Stimulated activated CD4-positive, alpha-beta T cell treated with anti-CD3 and anti-CD28 coated beads, Interleukin-2, amount 100 ng/mL, for 48 hours (primary cell): ENCODE measurements around the gene RAB30.

Experiments
- DNase-seq, 2 donors: peaks; one replicate each; pipeline ENCODE4 v3.0.0-alpha.2; 2020

The RAB30 gene

DNA sequence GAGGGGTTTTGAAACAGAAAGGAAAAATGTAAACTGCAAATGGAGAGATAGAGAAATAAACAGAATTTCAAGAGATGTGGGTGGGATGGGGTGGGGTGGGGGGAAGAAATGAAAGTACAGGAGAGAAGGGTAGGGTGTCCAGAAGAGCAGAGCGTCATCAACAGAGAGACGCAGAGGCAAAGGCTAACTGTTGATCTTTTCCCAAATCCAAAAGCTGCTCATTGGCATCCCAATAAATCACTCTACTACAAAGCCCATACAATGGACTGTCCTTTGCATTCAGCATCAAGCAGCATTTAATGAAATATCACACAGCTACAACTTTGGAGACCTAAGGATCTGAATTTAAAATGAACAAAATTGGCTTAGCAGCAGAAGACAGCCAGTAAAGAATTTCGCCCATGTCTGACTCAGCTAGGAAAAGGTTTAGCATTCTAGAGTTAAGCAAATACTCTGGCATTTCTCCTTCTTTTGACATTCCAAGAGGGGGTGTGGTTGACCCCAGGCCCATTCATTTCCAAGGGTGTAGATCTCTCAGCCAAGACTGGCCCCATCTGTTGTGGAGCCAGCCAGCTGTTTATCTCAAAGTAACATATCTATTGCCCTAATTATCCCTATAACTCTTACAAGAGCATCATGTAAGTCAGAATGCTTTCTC lies 1.5 kb downstream of the RAB30 start:
- DNase-seq = no peak

DNA sequence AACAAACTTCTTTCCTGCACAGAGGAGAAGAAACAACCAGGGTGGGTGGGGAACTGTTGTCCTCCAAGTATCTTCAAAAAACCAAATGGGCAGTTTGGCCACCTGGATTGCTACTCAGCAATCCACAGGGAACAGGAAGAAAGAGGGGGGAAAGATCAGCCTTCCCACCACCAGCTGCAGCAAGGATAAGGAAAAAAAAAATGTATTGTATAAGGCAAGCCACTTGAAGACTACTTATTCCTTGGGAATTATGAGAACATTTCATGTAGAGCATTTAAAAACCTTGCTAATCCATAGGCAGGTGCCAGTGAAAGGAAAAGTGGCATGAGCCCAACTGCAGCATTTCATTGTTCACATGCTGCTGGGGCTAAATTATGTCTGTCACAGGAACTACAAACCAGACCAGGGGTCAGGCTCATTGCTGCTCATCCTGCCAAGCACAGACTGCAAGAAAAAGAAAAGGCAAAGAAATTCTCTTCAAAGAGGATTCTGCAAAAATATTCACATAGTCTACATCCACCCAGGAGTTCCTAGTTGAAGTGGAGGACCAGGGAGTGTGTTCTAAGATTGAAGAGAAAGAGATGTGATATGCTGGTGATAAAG lies 2.2 kb downstream of the RAB30 start:
- DNase-seq = no peak

DNA sequence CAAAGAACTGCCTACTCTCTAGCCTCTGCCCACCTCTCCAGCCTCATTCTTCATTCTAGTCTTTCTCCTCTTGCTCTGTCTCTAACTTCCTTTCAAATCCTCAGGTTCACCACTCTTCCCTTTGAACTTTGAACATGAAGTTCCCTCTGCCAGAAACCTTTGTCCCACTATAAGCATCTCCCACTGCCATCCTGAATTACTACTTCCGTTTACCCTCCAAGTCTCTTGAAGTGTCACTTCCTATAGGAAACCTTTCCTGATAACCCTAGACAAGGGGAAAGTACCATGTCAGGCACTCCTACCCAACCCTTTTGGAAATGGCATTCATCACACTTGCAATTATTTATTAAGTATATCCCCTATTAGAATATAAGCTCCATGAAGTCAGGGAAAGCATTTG lies 3.1 kb downstream of the RAB30 start:
- no peak for DNase-seq

DNA sequence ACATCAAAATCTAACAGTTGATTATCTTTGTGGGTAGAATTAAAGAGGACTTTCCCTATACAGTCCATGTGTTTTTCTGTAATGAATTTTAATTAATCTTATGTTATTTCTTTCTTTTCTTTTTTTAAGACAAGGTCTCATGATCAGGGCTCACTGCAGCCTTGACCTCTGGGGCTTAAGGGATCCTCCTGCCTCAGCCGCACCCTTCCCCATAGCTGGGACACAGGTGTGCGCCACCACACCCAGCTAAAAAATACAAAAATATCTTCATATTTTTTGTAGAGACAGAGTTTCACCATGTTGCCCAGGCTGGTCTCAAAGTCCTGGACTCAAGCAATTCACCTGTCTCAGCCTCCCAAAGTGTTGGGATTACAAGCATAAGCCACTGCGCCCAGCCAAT lies 7.7 kb downstream of the RAB30 start:
- DNase-seq = no peak

DNA sequence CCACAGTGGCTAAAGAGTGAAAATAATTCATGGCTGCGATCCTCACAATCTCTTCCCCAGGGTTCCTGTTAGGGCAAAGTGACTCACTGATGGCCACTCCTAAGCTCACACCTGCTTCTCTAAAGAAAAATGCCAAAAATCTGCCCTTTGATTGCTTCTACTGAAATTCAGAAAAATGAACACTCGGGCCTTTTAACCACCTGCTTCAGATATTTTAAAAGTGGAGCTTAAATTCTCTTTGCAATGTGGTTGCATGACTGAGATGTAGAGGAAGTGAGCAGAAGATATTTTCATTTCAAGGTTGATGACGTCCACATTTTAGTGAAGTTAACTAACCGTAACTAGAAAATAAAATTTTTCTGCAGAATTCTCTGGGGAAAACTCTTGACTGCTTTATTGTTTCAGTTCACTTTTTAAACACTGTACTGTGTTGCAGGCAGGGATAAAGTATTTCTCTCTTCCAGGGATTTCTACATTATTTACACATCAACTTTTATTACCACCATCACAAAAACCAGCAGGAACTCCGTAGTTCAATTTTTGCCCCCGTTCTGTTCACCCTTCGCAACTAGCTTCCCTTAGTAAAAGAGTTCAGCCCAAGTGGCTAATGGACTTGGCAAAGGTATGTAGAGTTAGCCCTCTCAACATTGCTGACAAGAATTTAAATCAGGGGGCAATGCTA lies 8.5 kb downstream of the RAB30 start:
- DNase-seq = no peak

DNA sequence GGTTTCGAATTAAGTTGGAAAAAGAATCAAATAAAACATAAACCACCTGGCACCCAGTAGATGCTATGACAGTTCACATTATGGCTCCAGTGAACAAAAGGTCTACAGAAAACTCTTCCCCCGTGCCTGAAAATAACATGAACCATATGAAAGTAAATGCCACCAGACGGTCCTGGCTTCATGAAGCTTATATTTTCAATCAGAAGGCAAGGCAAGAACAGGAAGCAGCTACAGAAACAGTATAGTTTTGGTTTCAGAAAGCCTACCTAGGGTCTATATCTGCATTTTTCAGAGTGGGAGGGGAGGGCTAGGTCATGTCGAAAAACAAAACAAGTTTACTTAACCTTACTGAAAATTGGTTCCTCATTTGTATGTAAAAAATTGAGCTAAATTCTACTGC lies 9.8 kb downstream of the RAB30 start:
- DNase-seq = no peak

DNA sequence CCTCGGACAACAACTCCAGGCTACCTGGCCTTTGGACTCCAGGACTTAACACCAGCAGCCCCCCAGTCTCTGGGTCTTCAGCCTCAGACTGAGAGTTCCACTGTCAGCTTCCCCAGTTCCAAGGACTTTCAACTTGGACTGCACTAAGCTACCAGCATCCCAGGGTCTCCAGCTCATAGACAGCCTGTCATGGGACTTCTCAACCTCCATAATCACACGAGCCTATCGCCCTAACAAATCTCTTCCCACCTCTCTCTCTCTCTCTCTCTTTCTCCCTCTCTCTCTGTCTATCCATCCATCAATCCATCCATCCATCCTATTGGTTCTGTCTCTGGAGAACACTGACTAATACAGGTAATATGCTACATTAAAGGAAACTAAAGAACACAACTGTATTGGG lies 10.7 kb downstream of the RAB30 start:
- DNase-seq = no peak

DNA sequence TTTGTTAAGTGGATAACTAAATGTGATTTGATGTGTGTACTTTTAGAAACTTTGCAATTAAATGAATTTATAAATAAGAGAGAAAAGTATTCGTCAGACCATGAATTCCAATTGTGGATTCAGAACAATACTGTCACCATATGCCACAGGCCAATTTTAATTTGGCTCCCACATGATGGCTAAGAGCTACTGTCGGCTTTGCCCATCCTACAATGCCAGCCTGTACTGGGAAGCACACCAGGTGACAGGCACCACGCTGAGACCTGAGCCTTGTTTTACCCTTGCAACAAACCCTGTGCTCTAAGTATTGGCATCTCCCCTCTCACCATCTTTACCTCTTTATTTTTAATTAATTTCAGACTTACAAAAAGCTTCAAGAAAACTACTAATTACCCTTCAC lies 14.0 kb downstream of the RAB30 start:
- no peak for DNase-seq

DNA sequence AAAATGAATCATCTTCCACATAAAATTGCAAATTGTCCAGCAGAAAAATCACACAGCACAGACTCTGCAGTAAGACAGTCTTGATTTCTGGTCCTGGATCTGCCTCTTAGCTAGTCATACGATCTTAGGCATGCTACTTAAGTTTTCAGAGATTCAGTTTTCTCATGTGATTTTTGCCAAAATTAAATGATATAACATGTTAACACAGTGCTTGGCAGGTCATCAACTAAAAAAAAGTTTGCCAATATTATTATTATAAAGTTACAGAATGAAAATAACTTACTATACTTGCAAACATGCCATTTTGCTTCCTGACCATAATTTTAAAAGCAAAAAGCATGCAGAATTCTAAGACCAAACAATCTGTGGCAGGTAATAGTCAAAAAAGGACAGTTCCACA lies 15.1 kb downstream of the RAB30 start:
- no peak for DNase-seq

DNA sequence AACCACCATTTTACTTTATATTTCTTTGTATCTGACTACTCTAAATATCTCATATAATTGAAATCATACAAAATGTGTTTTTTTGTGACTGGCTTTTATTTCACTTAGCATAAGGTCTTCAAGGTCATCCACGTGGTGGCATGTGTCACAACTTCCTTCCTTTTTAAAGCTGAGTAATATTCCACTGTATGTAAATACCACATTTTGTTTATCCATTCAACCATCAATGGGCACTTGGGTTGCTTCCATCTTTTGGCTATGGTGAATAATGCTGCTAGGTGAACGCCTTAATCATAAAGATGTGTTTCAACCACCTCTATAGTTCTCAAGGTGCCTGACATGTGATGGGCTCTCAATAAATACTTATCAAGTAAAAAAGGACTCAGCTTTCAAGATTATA lies 15.5 kb downstream of the RAB30 start:
- DNase-seq = no peak

DNA sequence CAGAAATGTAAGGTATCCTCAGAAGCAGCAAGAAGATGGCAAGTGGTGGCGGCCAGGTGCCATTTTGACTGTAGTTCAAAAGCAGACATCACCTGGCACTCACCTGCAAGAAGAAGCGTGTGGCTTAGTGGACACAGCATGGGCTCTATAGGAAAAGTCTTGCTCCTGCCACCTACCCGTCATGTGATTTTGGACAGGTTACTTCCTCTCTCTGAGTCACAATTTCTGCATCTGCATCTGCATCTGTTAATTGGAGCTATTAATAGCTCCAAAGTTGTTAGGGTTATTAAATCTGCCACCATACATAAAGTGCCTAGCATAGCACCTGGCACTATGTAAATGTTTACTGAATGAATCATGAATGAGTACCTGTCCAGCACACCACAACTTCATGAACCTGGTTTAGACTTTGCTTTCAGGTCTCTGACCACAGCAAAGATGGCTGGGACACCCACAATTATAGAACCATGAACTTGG lies 16.8 kb downstream of the RAB30 start:
- DNase-seq = no peak

DNA sequence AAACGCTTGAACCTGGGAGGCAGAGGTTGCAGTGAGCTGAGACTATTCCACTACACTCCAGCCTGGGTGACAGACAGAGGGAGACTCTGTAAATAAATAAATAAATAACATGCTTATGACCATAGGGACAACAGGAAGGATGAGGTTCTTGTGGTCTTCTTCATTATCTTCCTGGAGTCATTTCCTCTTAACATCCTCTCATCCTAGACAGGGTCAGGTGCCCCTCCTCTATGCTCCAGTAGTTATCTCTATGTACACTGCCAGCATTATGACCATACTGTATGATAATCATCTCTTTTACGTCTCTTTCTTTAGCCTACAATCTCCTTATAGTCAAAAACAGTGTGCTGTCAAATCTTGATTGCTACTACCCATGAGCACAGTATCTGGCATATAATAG lies 17.7 kb downstream of the RAB30 start:
- DNase-seq = no peak

DNA sequence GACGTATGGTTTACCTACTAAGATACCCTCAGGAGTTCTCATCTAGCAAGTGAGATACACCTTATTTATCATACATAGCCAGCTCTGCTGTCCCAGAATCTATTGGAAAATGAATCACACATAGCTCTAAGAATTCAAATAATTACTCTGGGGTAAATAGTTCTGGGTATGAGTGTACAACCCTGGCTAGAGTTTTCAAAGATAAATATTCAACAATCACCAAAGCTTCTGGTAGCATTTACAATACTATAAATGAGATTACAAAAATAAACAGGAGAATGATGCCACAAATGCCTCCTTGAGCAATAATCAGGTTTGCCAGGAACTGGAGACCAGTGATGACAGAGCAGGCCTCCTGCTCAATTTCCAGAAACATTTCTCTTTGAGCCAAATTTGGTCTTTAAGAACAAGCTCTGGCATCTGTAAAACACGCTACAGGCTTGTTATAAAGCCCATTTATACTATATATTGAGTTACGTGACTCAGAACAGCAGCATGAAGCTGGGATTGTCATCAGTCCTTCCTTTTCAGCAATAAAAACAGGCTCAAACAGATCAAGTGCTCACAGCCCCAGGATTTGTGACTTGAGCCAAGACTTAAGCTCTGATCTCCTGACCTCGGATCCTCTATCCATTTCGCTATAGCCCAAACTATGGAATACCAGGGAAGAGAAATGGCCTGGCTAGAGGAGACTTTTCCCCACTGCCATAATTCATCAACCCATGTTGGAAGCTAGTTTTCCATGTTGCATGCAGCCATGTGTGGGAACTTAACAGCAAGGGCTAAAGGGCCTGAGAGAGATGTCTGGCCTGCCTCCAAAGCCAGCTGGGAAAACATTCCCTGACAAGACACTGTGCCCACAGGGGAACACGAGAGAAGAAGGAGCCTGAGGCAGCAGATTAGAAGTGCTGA lies 19.7 kb downstream of the RAB30 start:
- no peak for DNase-seq

DNA sequence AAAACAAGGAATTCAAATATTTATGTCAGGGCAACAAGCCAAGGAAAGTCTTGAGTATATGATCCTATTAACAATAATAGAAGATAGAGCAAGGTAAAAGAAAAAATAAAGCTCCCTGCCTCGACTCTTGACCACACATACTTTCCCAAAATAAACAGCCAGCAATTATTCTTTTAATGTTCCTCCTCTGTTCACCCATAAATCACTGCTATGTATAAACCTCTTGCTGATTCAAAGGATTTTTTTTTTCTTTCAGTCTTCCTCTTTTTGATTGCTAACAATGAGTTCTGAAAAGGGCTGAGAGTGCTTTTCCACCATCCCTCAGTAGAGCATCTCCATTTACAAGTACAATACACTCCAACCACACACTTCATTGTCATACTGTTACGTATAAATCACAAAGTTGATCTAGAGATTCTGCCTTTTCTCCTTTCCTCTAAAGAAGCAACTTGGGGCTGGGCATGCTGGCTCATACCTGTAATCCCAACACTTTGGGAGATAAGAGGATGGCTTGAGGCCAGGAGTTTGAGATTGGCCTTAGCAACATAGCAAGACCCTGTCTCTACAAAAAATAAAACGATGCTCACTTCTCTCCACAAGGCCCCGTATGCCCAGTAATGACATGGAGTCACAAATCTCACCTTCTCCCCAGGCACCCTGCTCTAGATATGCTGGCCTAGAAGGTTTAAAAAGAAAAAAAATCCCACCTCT lies 24.0 kb downstream of the RAB30 start:
- no peak for DNase-seq

DNA sequence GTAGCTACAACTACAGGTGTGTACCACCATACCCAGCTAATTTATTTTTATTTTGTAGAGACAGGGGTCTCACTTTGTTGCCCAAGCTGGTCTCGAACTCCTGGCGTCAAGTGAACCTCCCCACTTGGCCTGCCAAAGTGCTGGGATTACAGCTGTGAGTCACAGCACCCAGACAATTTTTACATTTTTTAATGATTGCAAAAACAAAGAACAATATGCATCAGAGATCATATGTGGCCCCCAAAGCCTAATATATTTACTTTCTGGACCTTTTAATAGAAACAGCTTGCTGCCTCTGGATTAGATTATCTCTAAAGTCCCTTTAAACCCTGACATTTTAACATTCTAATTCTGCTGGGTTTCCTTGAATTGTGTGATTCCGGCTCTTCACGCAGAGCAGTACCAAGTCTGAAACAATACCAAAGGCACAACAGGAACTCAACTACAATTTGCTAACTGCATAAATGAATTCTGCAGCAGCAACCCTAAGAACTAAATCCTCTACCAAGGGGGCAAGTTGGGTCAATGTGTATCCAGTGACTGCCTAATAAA lies 25.0 kb downstream of the RAB30 start:
- DNase-seq = no peak

DNA sequence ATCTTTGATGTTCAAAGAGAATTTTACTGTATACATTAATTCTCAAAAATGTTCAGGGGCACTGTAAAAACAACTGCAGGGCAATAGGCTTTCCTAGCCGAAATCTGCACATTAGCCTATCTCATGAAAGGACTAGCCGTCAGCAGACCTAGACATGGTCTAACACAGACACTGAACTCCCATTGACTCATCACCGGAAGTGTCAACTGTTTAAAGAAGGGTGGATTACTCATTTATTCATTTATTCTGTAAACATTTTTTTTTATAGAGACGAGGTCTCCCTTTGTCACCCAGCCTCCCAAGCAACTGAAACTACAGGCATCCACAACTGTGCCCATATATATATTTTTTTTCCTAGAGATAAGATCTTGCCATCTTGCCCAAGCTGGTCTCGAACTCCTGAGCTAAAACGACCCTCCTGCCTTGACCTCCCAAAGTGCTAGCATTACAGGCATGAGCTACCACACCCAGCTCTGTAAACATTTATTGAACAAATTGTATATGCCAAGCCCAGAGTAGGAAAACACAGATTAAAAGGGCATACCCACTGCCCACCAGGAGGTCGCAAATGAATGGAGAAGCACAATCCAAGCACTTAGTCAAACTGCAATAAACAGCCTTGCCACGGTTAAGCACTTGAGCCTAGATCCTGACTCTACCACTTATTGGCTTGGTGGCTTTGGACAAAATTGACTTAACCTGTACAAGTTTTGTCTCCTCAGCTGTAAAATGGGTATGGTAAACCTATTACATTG lies 26.6 kb downstream of the RAB30 start:
- DNase-seq = no peak

DNA sequence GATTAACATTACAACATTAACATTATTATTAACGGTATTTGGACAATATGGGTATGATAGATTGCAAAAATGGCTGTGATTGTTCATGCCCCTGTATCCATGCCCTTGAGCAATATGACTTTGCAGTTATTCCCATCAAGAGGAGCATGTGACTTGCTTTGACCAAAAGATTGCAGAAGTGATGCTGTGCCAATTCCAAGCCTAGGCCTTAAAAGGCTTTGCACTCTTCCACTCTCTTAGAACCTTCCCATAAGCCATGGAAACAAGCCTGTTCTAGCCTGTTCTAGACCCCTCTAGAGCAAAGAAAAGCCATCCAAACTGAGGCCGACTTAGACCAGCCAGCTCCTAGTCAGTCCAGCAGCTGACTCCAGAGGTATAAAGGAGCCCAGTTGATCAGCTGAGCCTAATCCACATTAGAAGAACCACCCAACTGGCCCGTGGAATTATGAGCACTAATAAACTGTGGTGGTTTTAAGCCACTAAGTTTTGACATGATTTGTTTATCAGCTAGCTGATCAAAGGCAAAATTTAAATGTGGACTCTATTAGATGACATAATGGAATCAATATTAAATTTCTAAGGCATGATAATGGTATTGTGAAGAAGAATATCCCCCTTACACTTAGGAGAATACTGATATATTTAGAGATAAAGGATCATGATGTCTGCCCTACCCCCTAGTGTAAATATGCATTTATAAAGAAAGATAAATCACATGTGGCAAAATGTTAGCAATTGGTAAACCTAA lies 28.6 kb downstream of the RAB30 start:
- no peak for DNase-seq

DNA sequence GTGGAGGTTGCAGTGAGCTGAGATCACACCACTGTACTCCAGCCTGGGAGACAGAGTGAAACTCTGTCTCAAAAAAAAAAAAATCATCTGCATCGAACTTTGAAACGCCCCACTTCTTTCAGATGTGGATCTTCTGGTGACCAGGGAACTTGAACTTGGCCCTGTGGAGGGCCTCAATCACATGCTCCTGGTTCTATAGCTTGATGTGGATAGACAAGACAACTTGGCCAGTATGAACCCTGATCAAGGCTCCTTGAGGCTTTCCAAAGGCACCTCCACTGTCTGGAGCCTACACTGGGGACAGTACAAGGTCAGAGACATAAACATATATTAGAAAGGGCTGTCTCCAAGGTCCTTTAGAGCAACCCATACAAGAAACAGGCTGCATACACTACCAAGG lies 30.6 kb downstream of the RAB30 start:
- DNase-seq = no peak

DNA sequence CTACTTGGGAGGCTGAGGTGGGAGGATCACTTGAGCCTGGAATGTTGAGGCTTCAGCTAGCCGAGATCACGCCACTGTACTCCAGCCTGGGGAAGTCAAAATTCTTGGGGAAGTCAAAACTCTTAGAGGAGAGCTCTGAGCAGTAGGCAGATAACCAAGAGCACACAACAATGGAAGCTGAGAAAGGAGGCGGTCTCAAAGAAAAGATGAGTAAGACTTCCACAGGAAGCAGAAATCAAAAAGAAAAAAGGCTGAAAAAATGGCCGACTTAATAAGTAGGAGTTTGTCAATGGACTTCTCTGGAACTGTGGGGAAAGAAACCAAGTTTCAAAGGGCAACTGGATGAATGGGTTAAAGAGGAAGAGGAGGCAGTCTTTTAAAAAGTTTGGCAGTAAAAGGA lies 32.1 kb downstream of the RAB30 start:
- no peak for DNase-seq

DNA sequence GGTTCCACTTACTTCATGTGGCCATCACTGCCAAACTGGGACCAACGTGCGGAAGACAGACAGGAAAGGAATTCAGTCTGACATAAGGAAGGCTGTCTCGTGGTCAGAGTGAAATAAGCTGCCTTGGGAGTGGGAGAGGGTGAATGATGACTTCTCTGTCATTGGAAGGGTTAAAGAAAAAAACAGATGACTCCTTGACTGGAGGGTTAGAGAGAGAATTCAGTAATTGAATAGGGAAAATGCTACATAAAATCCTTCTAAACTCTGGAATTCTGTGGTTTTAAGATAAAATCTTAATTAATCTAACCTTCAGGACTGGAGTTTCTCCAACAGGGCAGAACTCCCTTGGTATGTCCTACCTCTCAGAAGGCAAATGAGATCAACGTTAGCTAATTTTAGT lies 33.8 kb downstream of the RAB30 start:
- DNase-seq = no peak

DNA sequence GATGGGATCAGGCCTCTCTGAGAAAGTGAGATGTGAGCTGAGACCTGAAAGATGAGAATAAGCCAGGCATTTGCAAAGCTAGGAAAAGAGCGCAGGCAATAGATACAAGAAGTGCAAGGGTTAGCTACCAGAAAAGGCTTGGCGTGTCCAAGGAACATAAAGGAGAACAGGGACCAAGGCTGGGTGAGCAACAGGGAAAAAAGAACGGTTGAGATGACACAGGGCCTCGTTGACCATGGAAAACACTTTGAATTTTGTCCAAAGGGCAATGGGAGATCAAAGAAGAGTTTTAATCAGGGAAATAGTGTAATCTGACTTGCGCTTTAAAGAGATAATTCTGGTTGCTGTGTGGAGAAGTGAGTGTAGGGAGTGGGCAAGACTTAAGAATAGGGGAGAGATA lies 35.0 kb downstream of the RAB30 start:
- no peak for DNase-seq
